Measurements from ENCODE around the gene CD70. TPM values are rescaled to one million over a fixed set of nuclear protein-coding genes. Genes with fewer than 3 reads are reported as not detected.
"Not testable (repeated sequence)": the region's sequence is repeated elsewhere in the genome, so short reads cannot be mapped to it uniquely, and the experiment has no call there.

Gene CD70
- total and polyA plus RNA-seq, 8 donors, result 0.18 TPM; not detected in 7

GRCh38 chr19:6613711-6614110, 22.8 kb upstream of the CD70 start:
- Histone ChIP-seq H3K27me3 (peaks cover 0 to 53% (median 4%) of the 10 kb centered on the region in 3 donors), H3K36me3 (no peaks in the 10 kb centered on the region), H3K4me3 (no peak overlapping the region), H3K9me3 (peaks cover 0 to 13% (median 8%) of the 10 kb centered on the region in 4 donors), H3K4me1 (no peaks in the 10 kb centered on the region), H3K27ac (no peak overlapping the region)
- intact Hi-C loops (cut with DNase I; ENCODE audit: low total_unique reads), result no loop called here
- no peak for DNase-seq
- WGBS, 5 donors, result 52 to 58% (median 57%) methylated on average over 6 of the region's 6 CpGs
- TF ChIP-seq POLR2AphosphoS5 (IDR thresholded peaks at IDR 0.05) (no peak), POLR2A (IDR thresholded peaks at IDR 0.05) (no peak), CTCF (IDR thresholded peaks at IDR 0.05) (no peak), EP300 (IDR thresholded peaks at IDR 0.05) (no peak)

GRCh38 chr19:6610934-6611852, 20.2 kb upstream of the CD70 start:
- intact Hi-C loops (cut with DNase I; ENCODE audit: low total_unique reads), result no loop called here
- peak in 1 of 2 donors; percentile 10 for DNase-seq
- H3K9me3 ChIP-seq, result no peaks in the 10 kb centered on the region
- H3K27me3 ChIP-seq, result peaks cover 0 to 57% (median 5%) of the 10 kb centered on the region in 3 donors
- no peak overlapping the region for H3K4me3 ChIP-seq
- WGBS, 5 donors, result 39 to 65% (median 57%) methylated on average over 7 of the region's 7 CpGs
- TF ChIP-seq EP300 (IDR thresholded peaks at IDR 0.05) (no peak), POLR2A (IDR thresholded peaks at IDR 0.05) (no peak), POLR2AphosphoS5 (IDR thresholded peaks at IDR 0.05) (no peak), CTCF (IDR thresholded peaks at IDR 0.05) (no peak)
- no peak overlapping the region for H3K27ac ChIP-seq
- H3K36me3 ChIP-seq, result no peaks in the 10 kb centered on the region
- no peaks in the 10 kb centered on the region for H3K4me1 ChIP-seq

- WGBS, 5 donors, result 50 to 59% (median 54%) methylated on average over 5 of the region's 5 CpGs
- Histone ChIP-seq H3K4me3 (no peak overlapping the region), H3K4me1 (no peaks in the 10 kb centered on the region), H3K36me3 (no peaks in the 10 kb centered on the region), H3K27ac (no peak overlapping the region), H3K27me3 (peaks cover 0 to 57% (median 5%) of the 10 kb centered on the region in 3 donors), H3K9me3 (no peaks in the 10 kb centered on the region)
- TF ChIP-seq POLR2A (IDR thresholded peaks at IDR 0.05) (no peak), CTCF (IDR thresholded peaks at IDR 0.05) (no peak), EP300 (IDR thresholded peaks at IDR 0.05) (no peak), POLR2AphosphoS5 (IDR thresholded peaks at IDR 0.05) (no peak)
- no peak for DNase-seq
- intact Hi-C loops (cut with DNase I; ENCODE audit: low total_unique reads), result no loop called here
Measured at GRCh38 chr19:6608940-6609339, 18.0 kb upstream of the CD70 start.

GRCh38 chr19:6608146-6608545, 17.2 kb upstream of the CD70 start:
- intact Hi-C loops (cut with DNase I; ENCODE audit: low total_unique reads), result not testable (repeated sequence)
- peaks cover 0 to 50% (median 5%) of the 10 kb centered on the region in 3 donors for H3K27me3 ChIP-seq

GRCh38 chr19:6606276-6607070, 15.5 kb upstream of the CD70 start:
- H3K36me3 ChIP-seq; H3K9me3 ChIP-seq; intact Hi-C loops (cut with DNase I; ENCODE audit: low total_unique reads); H3K4me3 ChIP-seq; DNase-seq; H3K27ac ChIP-seq; H3K4me1 ChIP-seq: not testable (repeated sequence)
- peaks cover 0 to 33% (median 5%) of the 10 kb centered on the region in 3 donors for H3K27me3 ChIP-seq
- WGBS, 5 donors, result 73 to 82% (median 80%) methylated on average over 11 of the region's 11 CpGs

More at GRCh38 chr19:6608146-6608545, 17.2 kb upstream of the CD70 start:
- DNase-seq, H3K27ac ChIP-seq, H3K9me3 ChIP-seq, H3K4me1 ChIP-seq, H3K4me3 ChIP-seq, H3K36me3 ChIP-seq: not testable (repeated sequence)
- WGBS, 5 donors, result 82 to 91% (median 86%) methylated on average over 9 of the region's 9 CpGs

Measured in stomach (tissue), 9 donors.